ENCODE data around the gene ADAM17. TPM values are rescaled to one million over a fixed set of nuclear protein-coding genes. Genes with fewer than 3 reads are reported as not detected.
"Not testable (repeated sequence)": the region's sequence is repeated elsewhere in the genome, so short reads cannot be mapped to it uniquely, and the experiment has no call there.

The ADAM17 gene
- total RNA-seq, 1 experiment from 2014 or later = 39.8 TPM

GRCh38 chr2:9594366-9595054 is 38.9 kb upstream of the ADAM17 start:
- Histone ChIP-seq H3K27ac (ENCODE audit: low read length) (peak overlapping the region; percentile 51; the same call in 1 of the 2 replicates), H3K36me3 (ENCODE audit: insufficient read depth, low read length) (peaks cover 50% of the 10 kb centered on the region), H3K9ac (ENCODE audit: low read length) (no peak overlapping the region), H3K9me3 (ENCODE audit: low read length) (no peaks in the 10 kb centered on the region; the same call in 1 of the 2 replicates), H3K27me3 (ENCODE audit: low read length) (no peaks in the 10 kb centered on the region), H3K4me3 (ENCODE audit: low read length) (no peak overlapping the region), H3K9me2 (replicated peaks; ENCODE audit: insufficient read depth, low read length) (no peaks in the 10 kb centered on the region), H2AFZ (ENCODE audit: low read length) (no peak overlapping the region), H3K4me1 (ENCODE audit: low read length) (peaks cover 44% of the 10 kb centered on the region), H3K4me2 (ENCODE audit: low read depth, low read length, poor library complexity, severe bottlenecking) (peak overlapping the region; percentile 3), H3K79me2 (ENCODE audit: low read length) (peaks cover 97% of the 10 kb centered on the region), H4K20me1 (ENCODE audit: insufficient read depth, low read depth, low read length) (peaks cover 7% of the 10 kb centered on the region)
- no peak for DNase-seq

GRCh38 chr2:9593925-9594324 is 38.3 kb upstream of the ADAM17 start:
- Histone ChIP-seq H3K27ac (ENCODE audit: low read length) (0 out of 2 replicates have a peak overlapping the region, but pooled peaks have one; percentile 51), H3K9me2 (replicated peaks; ENCODE audit: insufficient read depth, low read length) (no peaks in the 10 kb centered on the region), H3K36me3 (ENCODE audit: insufficient read depth, low read length) (peaks cover 46% of the 10 kb centered on the region; the same call in 1 of the 2 replicates), H4K20me1 (ENCODE audit: insufficient read depth, low read depth, low read length) (peaks cover 7% of the 10 kb centered on the region; the same call in 1 of the 2 replicates), H3K27me3 (ENCODE audit: low read length) (no peaks in the 10 kb centered on the region), H3K9ac (ENCODE audit: low read length) (no peak overlapping the region), H2AFZ (ENCODE audit: low read length) (no peak overlapping the region), H3K79me2 (ENCODE audit: low read length) (peaks cover 96% of the 10 kb centered on the region), H3K9me3 (ENCODE audit: low read length) (no peaks in the 10 kb centered on the region), H3K4me2 (ENCODE audit: low read depth, low read length, poor library complexity, severe bottlenecking) (no peak overlapping the region), H3K4me1 (ENCODE audit: low read length) (peaks cover 44% of the 10 kb centered on the region), H3K4me3 (ENCODE audit: low read length) (no peak overlapping the region)
- no peak for DNase-seq

- Histone ChIP-seq H3K9ac (ENCODE audit: low read length) (no peak overlapping the region), H3K79me2 (ENCODE audit: low read length) (peaks cover 97% of the 10 kb centered on the region), H3K4me2 (ENCODE audit: low read depth, low read length, poor library complexity, severe bottlenecking) (no peak overlapping the region), H3K9me2 (replicated peaks; ENCODE audit: insufficient read depth, low read length) (no peaks in the 10 kb centered on the region), H3K4me3 (ENCODE audit: low read length) (no peak overlapping the region), H3K4me1 (ENCODE audit: low read length) (peaks cover 35% of the 10 kb centered on the region), H4K20me1 (ENCODE audit: insufficient read depth, low read depth, low read length) (peaks cover 7% of the 10 kb centered on the region; the same call in 1 of the 2 replicates), H3K27ac (ENCODE audit: low read length) (no peak overlapping the region), H3K9me3 (ENCODE audit: low read length) (no peaks in the 10 kb centered on the region), H2AFZ (ENCODE audit: low read length) (no peak overlapping the region), H3K36me3 (ENCODE audit: insufficient read depth, low read length) (peaks cover 44% of the 10 kb centered on the region; the same call in 1 of the 2 replicates), H3K27me3 (ENCODE audit: low read length) (no peaks in the 10 kb centered on the region)
- DNase-seq = no peak
Observed at GRCh38 chr2:9592699-9593098, 37.1 kb upstream of the ADAM17 start.

- peaks cover 94% of the 10 kb centered on the region for H3K79me2 ChIP-seq (ENCODE audit: low read length)
- DNase-seq = no peak
- peaks cover 3% of the 10 kb centered on the region; the same call in 1 of the 2 replicates for H4K20me1 ChIP-seq (ENCODE audit: insufficient read depth, low read depth, low read length)
- no peak overlapping the region for H3K27ac ChIP-seq (ENCODE audit: low read length)
- H2AFZ ChIP-seq (ENCODE audit: low read length) = no peak overlapping the region
- H3K27me3 ChIP-seq (ENCODE audit: low read length) = no peaks in the 10 kb centered on the region
- H3K4me1 ChIP-seq (ENCODE audit: low read length) = peaks cover 14% of the 10 kb centered on the region
- H3K9me3 ChIP-seq (ENCODE audit: low read length) = no peaks in the 10 kb centered on the region
- H3K9ac ChIP-seq (ENCODE audit: low read length) = no peak overlapping the region
- H3K36me3 ChIP-seq (ENCODE audit: insufficient read depth, low read length) = peaks cover 65% of the 10 kb centered on the region
- no peak overlapping the region for H3K4me2 ChIP-seq (ENCODE audit: low read depth, low read length, poor library complexity, severe bottlenecking)
- H3K9me2 ChIP-seq (replicated peaks; ENCODE audit: insufficient read depth, low read length) = no peaks in the 10 kb centered on the region
- H3K4me3 ChIP-seq (ENCODE audit: low read length) = no peak overlapping the region
Observed at GRCh38 chr2:9590641-9591040, 35.0 kb upstream of the ADAM17 start.

GRCh38 chr2:9586465-9586864 is 30.8 kb upstream of the ADAM17 start:
- no peak overlapping the region for H3K9ac ChIP-seq (ENCODE audit: low read length)
- no peak overlapping the region for H2AFZ ChIP-seq (ENCODE audit: low read length)
- no peaks in the 10 kb centered on the region; the same call in 1 of the 2 replicates for H3K4me1 ChIP-seq (ENCODE audit: low read length)
- H3K4me2 ChIP-seq (ENCODE audit: low read depth, low read length, poor library complexity, severe bottlenecking) = no peak overlapping the region
- no peaks in the 10 kb centered on the region for H3K9me2 ChIP-seq (replicated peaks; ENCODE audit: insufficient read depth, low read length)
- H3K27ac ChIP-seq (ENCODE audit: low read length) = no peak overlapping the region
- H3K4me3 ChIP-seq (ENCODE audit: low read length) = no peak overlapping the region
- no peaks in the 10 kb centered on the region for H3K9me3 ChIP-seq (ENCODE audit: low read length)
- no peak for DNase-seq
- no peaks in the 10 kb centered on the region for H3K27me3 ChIP-seq (ENCODE audit: low read length)
- no peaks in the 10 kb centered on the region for H4K20me1 ChIP-seq (ENCODE audit: insufficient read depth, low read depth, low read length)
- peaks cover 59% of the 10 kb centered on the region for H3K79me2 ChIP-seq (ENCODE audit: low read length)
- H3K36me3 ChIP-seq (ENCODE audit: insufficient read depth, low read length) = peaks cover 63% of the 10 kb centered on the region

- Histone ChIP-seq H3K27ac (ENCODE audit: low read length) (no peak overlapping the region), H3K9ac (ENCODE audit: low read length) (no peak overlapping the region), H3K9me3 (ENCODE audit: low read length) (no peaks in the 10 kb centered on the region), H3K4me3 (ENCODE audit: low read length) (no peak overlapping the region), H3K79me2 (ENCODE audit: low read length) (peaks cover 50% of the 10 kb centered on the region), H3K4me2 (ENCODE audit: low read depth, low read length, poor library complexity, severe bottlenecking) (no peak overlapping the region), H3K4me1 (ENCODE audit: low read length) (no peaks in the 10 kb centered on the region), H3K36me3 (ENCODE audit: insufficient read depth, low read length) (peaks cover 53% of the 10 kb centered on the region), H3K9me2 (replicated peaks; ENCODE audit: insufficient read depth, low read length) (no peaks in the 10 kb centered on the region), H2AFZ (ENCODE audit: low read length) (no peak overlapping the region), H3K27me3 (ENCODE audit: low read length) (no peaks in the 10 kb centered on the region), H4K20me1 (ENCODE audit: insufficient read depth, low read depth, low read length) (no peaks in the 10 kb centered on the region)
- DNase-seq = no peak
Observed at GRCh38 chr2:9585486-9585885, 29.9 kb upstream of the ADAM17 start.

- DNase-seq; H3K9ac ChIP-seq (ENCODE audit: low read length); H3K4me3 ChIP-seq (ENCODE audit: low read length); H3K9me2 ChIP-seq (replicated peaks; ENCODE audit: insufficient read depth, low read length); H4K20me1 ChIP-seq (ENCODE audit: insufficient read depth, low read depth, low read length); H3K27ac ChIP-seq (ENCODE audit: low read length); H3K9me3 ChIP-seq (ENCODE audit: low read length); H3K4me2 ChIP-seq (ENCODE audit: low read depth, low read length, poor library complexity, severe bottlenecking); H2AFZ ChIP-seq (ENCODE audit: low read length); H3K4me1 ChIP-seq (ENCODE audit: low read length); H3K27me3 ChIP-seq (ENCODE audit: low read length): not testable (repeated sequence)
- peaks cover 47% of the 10 kb centered on the region for H3K36me3 ChIP-seq (ENCODE audit: insufficient read depth, low read length)
- H3K79me2 ChIP-seq (ENCODE audit: low read length) = peaks cover 44% of the 10 kb centered on the region
Observed at GRCh38 chr2:9584902-9585301, 29.3 kb upstream of the ADAM17 start.

- Histone ChIP-seq H3K27ac (ENCODE audit: low read length) (no peak overlapping the region), H3K4me1 (ENCODE audit: low read length) (no peaks in the 10 kb centered on the region), H3K9ac (ENCODE audit: low read length) (no peak overlapping the region), H3K36me3 (ENCODE audit: insufficient read depth, low read length) (peaks cover 38% of the 10 kb centered on the region), H2AFZ (ENCODE audit: low read length) (no peak overlapping the region), H3K9me2 (replicated peaks; ENCODE audit: insufficient read depth, low read length) (no peaks in the 10 kb centered on the region), H4K20me1 (ENCODE audit: insufficient read depth, low read depth, low read length) (no peaks in the 10 kb centered on the region), H3K9me3 (ENCODE audit: low read length) (no peaks in the 10 kb centered on the region), H3K4me2 (ENCODE audit: low read depth, low read length, poor library complexity, severe bottlenecking) (no peak overlapping the region), H3K27me3 (ENCODE audit: low read length) (no peaks in the 10 kb centered on the region), H3K4me3 (ENCODE audit: low read length) (no peak overlapping the region), H3K79me2 (ENCODE audit: low read length) (peaks cover 23% of the 10 kb centered on the region)
- no peak for DNase-seq
Observed at GRCh38 chr2:9582624-9583023, 27.0 kb upstream of the ADAM17 start.
